ENCODE results near the gene PCBP2. TPM values are rescaled to one million over a fixed set of nuclear protein-coding genes. Genes with fewer than 3 reads are reported as not detected.

PCBP2 gene
- total RNA-seq, 1 experiment from 2014 or later = 981 TPM

GRCh38 chr12:53500142-53500775 is 48.4 kb downstream of the PCBP2 start:
- H3K4me1 Mint-ChIP-seq = peaks cover 45% of the 10 kb centered on the region
- DNase-seq (ENCODE audit: low spot score) = no peak
- H3K4me3 Mint-ChIP-seq = peak overlapping the region; percentile 86
- no peaks in the 10 kb centered on the region for H3K27me3 Mint-ChIP-seq (ENCODE audit: low read depth)
- H3K9me3 Mint-ChIP-seq = no peaks in the 10 kb centered on the region
- no peak for TF ChIP-seq ZNF671 (CRISPR knock-in tag; IDR thresholded peaks at IDR 0.05)
- TF ChIP-seq ZNF121 (CRISPR knock-in tag; IDR thresholded peaks at IDR 0.05) = 0 out of 2 replicates have a peak, but pooled peaks have one; percentile 43
- no peak for TF ChIP-seq AFF4 (CRISPR knock-in tag; IDR thresholded peaks at IDR 0.05; ENCODE audit: borderline replicate concordance)
- no peak for TF ChIP-seq FOXP1 (CRISPR knock-in tag; IDR thresholded peaks at IDR 0.05; ENCODE audit: borderline replicate concordance)
- TF ChIP-seq ZNF138 (CRISPR knock-in tag; conservative IDR thresholded peaks at IDR 0.05) = no peak
- TF ChIP-seq TEAD1 (CRISPR knock-in tag; IDR thresholded peaks at IDR 0.05) = 0 out of 2 replicates have a peak, but pooled peaks have one; percentile 1
- peaks cover 9% of the 10 kb centered on the region; the same call in 1 of the 2 replicates for H3K36me3 Mint-ChIP-seq
- peak overlapping the region; percentile 94 for H3K27ac Mint-ChIP-seq
- ChIA-PET CTCF (interaction anchor here (0.7 to 3.8 kb wide), 22 partner anchors 9 to 401 kb away, joined by 3 to 39 read pairs (median 4); partner anchors contain the start of genes AAAS, ATP5MC2 and PFDN5), POLR2A (interaction anchor here (0.6 to 2.0 kb wide), 15 partner anchors 8 to 239 kb away, joined by 3 to 17 read pairs (median 4); partner anchors contain the start of genes AAAS, ATP5MC2 and SP1)
- ATAC-seq = peak; percentile 73

DNA sequence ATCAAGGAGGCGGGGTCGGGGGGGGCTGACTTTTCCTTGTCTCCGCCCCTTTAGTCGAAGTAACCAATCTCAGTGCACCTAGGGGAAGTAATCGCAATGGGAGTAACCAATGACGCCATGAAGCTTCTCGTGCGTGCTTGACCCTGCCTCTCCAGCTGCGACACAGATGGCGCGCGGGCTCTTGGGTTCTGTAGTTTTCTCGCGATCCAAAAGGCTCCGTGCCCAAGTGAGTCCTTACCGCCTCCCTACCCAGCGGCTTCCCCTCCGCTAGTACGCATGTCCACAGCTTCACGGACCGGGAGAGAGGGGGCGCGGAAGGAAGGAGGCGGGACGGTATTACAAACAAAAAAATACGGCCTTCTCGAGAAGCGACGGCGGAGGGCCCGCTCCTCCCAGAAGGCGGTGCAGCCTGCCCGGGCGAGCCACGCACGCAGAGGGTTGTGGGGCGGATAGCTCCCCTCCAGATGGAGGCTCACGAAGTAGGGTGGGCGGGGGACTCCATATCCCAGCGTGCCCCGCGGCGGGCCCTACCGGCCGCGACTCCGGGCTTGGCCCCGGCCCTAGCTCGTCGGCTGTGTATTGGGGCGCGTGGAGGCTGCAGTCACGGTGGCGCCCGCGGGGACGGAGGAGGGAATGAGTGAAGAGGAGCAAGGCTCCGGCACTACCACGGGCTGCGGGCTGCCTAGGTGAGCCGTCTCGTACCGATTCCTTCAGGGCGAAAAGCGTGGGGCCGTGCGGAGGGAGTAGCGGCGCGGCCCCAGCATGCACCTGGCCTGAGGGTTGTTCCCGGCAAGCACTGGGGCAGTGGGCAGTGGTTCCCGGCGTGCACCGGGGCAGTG is 49.1 kb downstream of the PCBP2 start, which contains the start of gene TARBP2:
TSS of gene TARBP2 (plus strand) at position 508 of the 839 bp plus-strand sequence. CDS start at position 634, 126 bp downstream.
- DNase-seq (ENCODE audit: low spot score) (peak; percentile 98), ATAC-seq (peak; percentile 74)
- Mint-ChIP-seq H3K4me1 (peaks cover 40% of the 10 kb centered on the region), H3K36me3 (peaks cover 16% of the 10 kb centered on the region), H3K4me3 (peak within 1 kb of the TSS; percentile 86), H3K27me3 (ENCODE audit: low read depth) (no peaks in the 10 kb centered on the region), H3K9me3 (no peaks in the 10 kb centered on the region), H3K27ac (peak within 1 kb of the TSS; percentile 94)
- CTCF ChIA-PET = interaction anchor here (0.5 to 3.8 kb wide), 29 partner anchors 8 to 494 kb away, joined by 3 to 39 read pairs (median 4); partner anchors contain the start of genes AAAS, ATP5MC2, CALCOCO1 and PFDN5
- POLR2A ChIA-PET = interaction anchor here (0.6 to 2.0 kb wide), 20 partner anchors 8 to 201 kb away, joined by 3 to 17 read pairs (median 4); partner anchors contain the start of genes AAAS, ATP5MC2 and MYG1
- TF ChIP-seq ZNF532 (CRISPR knock-in tag; IDR thresholded peaks at IDR 0.05; ENCODE audit: borderline replicate concordance) (peak; percentile 94; the same call in 1 of the 2 replicates), ZNF232 (CRISPR knock-in tag; IDR thresholded peaks at IDR 0.05) (peak; percentile 64; the same call in 1 of the 2 replicates), NFYB (CRISPR knock-in tag; conservative IDR thresholded peaks at IDR 0.05; ENCODE audit: low read depth) (peak; percentile 60; the same call in 1 of the 2 replicates), ATF1 (CRISPR knock-in tag; IDR thresholded peaks at IDR 0.05) (no peak), E2F5 (CRISPR knock-in tag; IDR thresholded peaks at IDR 0.05) (no peak), TCF7 (CRISPR knock-in tag; IDR thresholded peaks at IDR 0.05; ENCODE audit: low read depth) (peak; percentile 81; the same call in 1 of the 2 replicates), PREB (CRISPR knock-in tag; IDR thresholded peaks at IDR 0.05; ENCODE audit: borderline replicate concordance) (0 out of 2 replicates have a peak, but pooled peaks have one; percentile 48), MYBL2 (CRISPR knock-in tag; IDR thresholded peaks at IDR 0.05) (peak; percentile 53; the same call in 1 of the 2 replicates), USF2 (CRISPR knock-in tag; IDR thresholded peaks at IDR 0.05) (no peak)
- TF ChIP-seq, protein P1, sequence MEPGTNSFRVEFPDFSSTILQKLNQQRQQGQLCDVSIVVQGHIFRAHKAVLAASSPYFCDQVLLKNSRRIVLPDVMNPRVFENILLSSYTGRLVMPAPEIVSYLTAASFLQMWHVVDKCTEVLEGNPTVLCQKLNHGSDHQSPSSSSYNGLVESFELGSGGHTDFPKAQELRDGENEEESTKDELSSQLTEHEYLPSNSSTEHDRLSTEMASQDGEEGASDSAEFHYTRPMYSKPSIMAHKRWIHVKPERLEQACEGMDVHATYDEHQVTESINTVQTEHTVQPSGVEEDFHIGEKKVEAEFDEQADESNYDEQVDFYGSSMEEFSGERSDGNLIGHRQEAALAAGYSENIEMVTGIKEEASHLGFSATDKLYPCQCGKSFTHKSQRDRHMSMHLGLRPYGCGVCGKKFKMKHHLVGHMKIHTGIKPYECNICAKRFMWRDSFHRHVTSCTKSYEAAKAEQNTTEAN (CRISPR knock-in tag; IDR thresholded peaks at IDR 0.05) = 0 out of 2 replicates have a peak, but pooled peaks have one; percentile 22
